K562 (cell line): ENCODE results near the gene TNFAIP3.

Experiments used
- CBFB ChIP-seq: sonication (generic); formaldehyde crosslinking; IDR thresholded peaks from 2 replicates; pipeline ENCODE4 v1.4.0; 2020; ENCODE audit warnings: mild to moderate bottlenecking, missing genetic modification reagents
- NEUROD1 ChIP-seq: fragments of 150-350 bp; IDR thresholded peaks from 2 replicates; pipeline ENCODE4 v1.6.1; 2014; ENCODE audit warnings: borderline replicate concordance, low read length, low read depth; ENCODE audit not compliant: partially characterized antibody
- POLR2A ChIP-seq: fragments of 450-650 bp; conservative IDR thresholded peaks from 2 replicates; pipeline ENCODE4 v1.6.1; 2016
- TCF15 ChIP-seq: fragments of 250-450 bp; sonication (Bioruptor Pico); IDR thresholded peaks from 2 replicates; pipeline ENCODE4 v1.8.0; 2022; ENCODE audit warnings: moderate library complexity, mild to moderate bottlenecking, inconsistent platforms
- ZNF121 ChIP-seq: sonication (generic); formaldehyde crosslinking; conservative IDR thresholded peaks from 2 replicates; pipeline ENCODE4 v1.8.0; 2022; ENCODE audit warnings: missing genetic modification reagents
- ZNF655 ChIP-seq: fragments of 250-450 bp; sonication (Bioruptor Pico); IDR thresholded peaks from 2 replicates; pipeline ENCODE4 v1.5.0; 2021
- TF ChIP-seq, protein P1 (sequence below): fragments of 150-350 bp; IDR thresholded peaks from 2 replicates; pipeline ENCODE4 v1.6.1; 2014; ENCODE audit warnings: low read depth, mild to moderate bottlenecking, low read length, borderline replicate concordance
- TF ChIP-seq, protein P2 (sequence below): fragments of 250-450 bp; sonication (Bioruptor Pico); IDR thresholded peaks from 2 replicates; pipeline ENCODE4 v1.8.0; 2022; ENCODE audit warnings: moderate library complexity, mild to moderate bottlenecking, inconsistent platforms

DNA sequence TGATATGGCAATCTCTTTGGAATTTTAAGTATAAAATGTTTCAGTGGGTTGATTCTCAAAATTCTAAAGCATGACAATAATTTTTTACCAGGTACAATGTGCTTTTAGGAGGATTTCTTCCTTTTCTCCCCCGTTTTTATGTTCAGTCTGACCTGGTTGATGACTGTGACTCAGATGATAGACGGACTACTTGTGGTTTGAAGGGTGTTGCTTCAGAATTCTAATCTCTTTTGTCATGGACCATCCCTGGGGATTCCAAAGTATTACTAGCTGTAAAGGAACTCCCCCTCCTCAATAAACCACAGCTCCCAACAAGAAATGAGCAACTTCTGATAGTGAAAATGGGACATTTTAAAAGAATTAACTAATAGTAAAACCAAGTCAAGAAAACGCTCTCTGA is 34.9 kb upstream of the TNFAIP3 start:
- TF ChIP-seq CBFB (CRISPR knock-in tag), result no peak
- TF ChIP-seq, protein P1, sequence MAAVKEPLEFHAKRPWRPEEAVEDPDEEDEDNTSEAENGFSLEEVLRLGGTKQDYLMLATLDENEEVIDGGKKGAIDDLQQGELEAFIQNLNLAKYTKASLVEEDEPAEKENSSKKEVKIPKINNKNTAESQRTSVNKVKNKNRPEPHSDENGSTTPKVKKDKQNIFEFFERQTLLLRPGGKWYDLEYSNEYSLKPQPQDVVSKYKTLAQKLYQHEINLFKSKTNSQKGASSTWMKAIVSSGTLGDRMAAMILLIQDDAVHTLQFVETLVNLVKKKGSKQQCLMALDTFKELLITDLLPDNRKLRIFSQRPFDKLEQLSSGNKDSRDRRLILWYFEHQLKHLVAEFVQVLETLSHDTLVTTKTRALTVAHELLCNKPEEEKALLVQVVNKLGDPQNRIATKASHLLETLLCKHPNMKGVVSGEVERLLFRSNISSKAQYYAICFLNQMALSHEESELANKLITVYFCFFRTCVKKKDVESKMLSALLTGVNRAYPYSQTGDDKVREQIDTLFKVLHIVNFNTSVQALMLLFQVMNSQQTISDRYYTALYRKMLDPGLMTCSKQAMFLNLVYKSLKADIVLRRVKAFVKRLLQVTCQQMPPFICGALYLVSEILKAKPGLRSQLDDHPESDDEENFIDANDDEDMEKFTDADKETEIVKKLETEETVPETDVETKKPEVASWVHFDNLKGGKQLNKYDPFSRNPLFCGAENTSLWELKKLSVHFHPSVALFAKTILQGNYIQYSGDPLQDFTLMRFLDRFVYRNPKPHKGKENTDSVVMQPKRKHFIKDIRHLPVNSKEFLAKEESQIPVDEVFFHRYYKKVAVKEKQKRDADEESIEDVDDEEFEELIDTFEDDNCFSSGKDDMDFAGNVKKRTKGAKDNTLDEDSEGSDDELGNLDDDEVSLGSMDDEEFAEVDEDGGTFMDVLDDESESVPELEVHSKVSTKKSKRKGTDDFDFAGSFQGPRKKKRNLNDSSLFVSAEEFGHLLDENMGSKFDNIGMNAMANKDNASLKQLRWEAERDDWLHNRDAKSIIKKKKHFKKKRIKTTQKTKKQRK, result no peak
- TF ChIP-seq ZNF121, result no peak
- TF ChIP-seq, protein P2, sequence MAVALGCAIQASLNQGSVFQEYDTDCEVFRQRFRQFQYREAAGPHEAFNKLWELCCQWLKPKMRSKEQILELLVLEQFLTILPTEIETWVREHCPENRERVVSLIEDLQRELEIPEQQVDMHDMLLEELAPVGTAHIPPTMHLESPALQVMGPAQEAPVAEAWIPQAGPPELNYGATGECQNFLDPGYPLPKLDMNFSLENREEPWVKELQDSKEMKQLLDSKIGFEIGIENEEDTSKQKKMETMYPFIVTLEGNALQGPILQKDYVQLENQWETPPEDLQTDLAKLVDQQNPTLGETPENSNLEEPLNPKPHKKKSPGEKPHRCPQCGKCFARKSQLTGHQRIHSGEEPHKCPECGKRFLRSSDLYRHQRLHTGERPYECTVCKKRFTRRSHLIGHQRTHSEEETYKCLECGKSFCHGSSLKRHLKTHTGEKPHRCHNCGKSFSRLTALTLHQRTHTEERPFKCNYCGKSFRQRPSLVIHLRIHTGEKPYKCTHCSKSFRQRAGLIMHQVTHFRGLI (CRISPR knock-in tag), result no peak
- no peak for TF ChIP-seq POLR2A
- no peak for TF ChIP-seq TCF15 (CRISPR knock-in tag)
- TF ChIP-seq ZNF655 (CRISPR knock-in tag), result no peak
- TF ChIP-seq NEUROD1, result no peak
